H1 (cell line): Measurements from ENCODE around the gene RTTN. TPM values are rescaled to one million over a fixed set of nuclear protein-coding genes. Genes with fewer than 3 reads are reported as not detected.

ENCODE experiments used
- CTCF ChIA-PET: fragments of 300-600 bp; sonication (Branson Sonifier 250); formaldehyde crosslinking; loops from one replicate; lab custom pipeline; 2021; ENCODE audit not compliant: partially characterized antibody; lab: Charles Lee
- POLR2A ChIA-PET: fragments of 300-600 bp; sonication (Branson Sonifier 250); formaldehyde crosslinking; loops from one replicate; lab custom pipeline; 2021; ENCODE audit warnings: inconsistent platforms; ENCODE audit not compliant: partially characterized antibody; lab: Charles Lee
- DNase-seq, 2 experiments: peaks; one replicate each; pipeline versions ENCODE4 v3.0.0 to v3.0.0-alpha.2; 2010 to 2022; ENCODE audit warnings: low spot score in 2 of 2, low read depth in 1 of 2, mixed read lengths in 1 of 2
- FAIRE-seq: peaks from 2 replicates; lab custom pipeline; 2011; peaks lifted over from hg19 to GRCh38; lab: Jason Lieb, UNC
- H2AFZ ChIP-seq: 2 replicates; pipeline ENCODE4 v1.8.1; 2012; ENCODE audit warnings: low read length, inconsistent platforms
- H2AK5ac ChIP-seq: 2 replicates; pipeline ENCODE4 v1.6.1; 2013; ENCODE audit warnings: low read depth, low read length
- H2BK120ac ChIP-seq: replicated peaks from 2 replicates; pipeline ENCODE3; 2013; ENCODE audit warnings: low read depth, low read length, inconsistent platforms
- H2BK12ac ChIP-seq: 2 replicates; pipeline ENCODE4 v1.6.1; 2013; ENCODE audit warnings: low read depth, low read length
- H2BK15ac ChIP-seq: 2 replicates; pipeline ENCODE4 v1.6.1; 2013; ENCODE audit warnings: low read length
- H2BK20ac ChIP-seq: 2 replicates; pipeline ENCODE4 v1.6.1; 2013; ENCODE audit warnings: low read length
- H2BK5ac ChIP-seq: 2 replicates; pipeline ENCODE4 v1.6.1; 2013; ENCODE audit warnings: low read depth, low read length
- H3K14ac ChIP-seq: 2 replicates; pipeline ENCODE4 v1.6.1; 2013; ENCODE audit warnings: inconsistent platforms; ENCODE audit not compliant: insufficient read length
- H3K18ac ChIP-seq: 2 replicates; pipeline ENCODE4 v1.6.1; 2013; ENCODE audit warnings: low read length; ENCODE audit errors: extremely low read depth
- H3K23ac ChIP-seq: 2 replicates; pipeline ENCODE4 v1.6.1; 2013; ENCODE audit warnings: inconsistent platforms; ENCODE audit not compliant: insufficient read length
- H3K23me2 ChIP-seq: 2 replicates; pipeline ENCODE4 v1.6.1; 2013; ENCODE audit warnings: low read depth, low read length
- H3K27ac ChIP-seq: 2 replicates; pipeline ENCODE4 v1.6.1; 2011; ENCODE audit warnings: low read depth, low read length, inconsistent platforms
- H3K27me3 ChIP-seq, 4 experiments: replicated peaks in 1 of 4; 1 replicate in 1 of 4; 2 replicates in 3 of 4; pipeline versions ENCODE4 v1.6.1 to v1.8.1; 2011 to 2013; ENCODE audit warnings: low read length in 3 of 4, mild to moderate bottlenecking in 3 of 4, inconsistent platforms in 2 of 4, mixed read lengths in 2 of 4, moderate library complexity in 1 of 4; ENCODE audit not compliant: control insufficient read depth in 3 of 4, insufficient read depth in 3 of 4; ENCODE audit errors: extremely low read depth in 1 of 4
- H3K36me3 ChIP-seq, 4 experiments: 2 replicates each; pipeline versions ENCODE4 v1.6.1 to v1.8.1; 2011 to 2013; ENCODE audit warnings: mild to moderate bottlenecking in 4 of 4, low read length in 3 of 4, moderate library complexity in 2 of 4, control low read depth in 1 of 4, inconsistent platforms in 1 of 4; ENCODE audit not compliant: insufficient read depth in 4 of 4, control insufficient read depth in 2 of 4
- H3K4ac ChIP-seq: replicated peaks from 2 replicates; pipeline ENCODE3; 2013; ENCODE audit warnings: low read length, low read depth, mixed read lengths, inconsistent platforms; ENCODE audit not compliant: insufficient read length
- H3K4me1 ChIP-seq, 4 experiments: replicated peaks in 1 of 4; 1 replicate in 1 of 4; 2 replicates in 3 of 4; pipeline versions ENCODE4 v1.6.1 to v1.8.1; 2011 to 2013; ENCODE audit warnings: low read length in 3 of 4, inconsistent platforms in 2 of 4, mixed read lengths in 1 of 4; ENCODE audit not compliant: insufficient read depth in 4 of 4, control insufficient read depth in 3 of 4
- H3K4me2 ChIP-seq, 2 experiments: 2 replicates each; pipeline versions ENCODE4 v1.6.1 to v1.8.1; 2011 to 2013; ENCODE audit warnings: low read depth in 2 of 2, low read length in 2 of 2, control low read depth in 1 of 2, inconsistent platforms in 1 of 2, mild to moderate bottlenecking in 1 of 2; ENCODE audit not compliant: insufficient read depth in 1 of 2
- H3K4me3 ChIP-seq, 4 experiments: fragments of 200-600, 300-600 bp in 1 of 4; sonication (generic), shearing (Covaris generic), sonication (Bioruptor Twin) in 1 of 4; 2 replicates each; pipeline versions ENCODE4 v1.5.1 to v1.8.1; 2011 to 2016; ENCODE audit warnings: low read length in 4 of 4, low read depth in 3 of 4, control low read depth in 2 of 4, inconsistent platforms in 2 of 4, mild to moderate bottlenecking in 2 of 4, mixed read lengths in 1 of 4, moderate library complexity in 1 of 4; ENCODE audit not compliant: insufficient read depth in 2 of 4; ENCODE audit errors: extremely low read depth in 1 of 4
- H3K56ac ChIP-seq: replicated peaks from 2 replicates; pipeline ENCODE3; 2013; ENCODE audit warnings: low read depth, mild to moderate bottlenecking, mixed read lengths, low read length, inconsistent platforms; ENCODE audit not compliant: insufficient read length
- H3K79me1 ChIP-seq: 2 replicates; pipeline ENCODE4 v1.6.1; 2013; ENCODE audit warnings: low read depth, low read length, control low read depth
- H3K79me2 ChIP-seq, 2 experiments: 2 replicates each; pipeline versions ENCODE4 v1.6.1 to v1.8.1; 2012 to 2013; ENCODE audit warnings: low read length in 2 of 2, mild to moderate bottlenecking in 2 of 2, inconsistent platforms in 1 of 2; ENCODE audit not compliant: insufficient read depth in 2 of 2, control insufficient read depth in 1 of 2
- H3K9ac ChIP-seq, 4 experiments: replicated peaks in 1 of 4; 1 replicate in 1 of 4; 2 replicates in 3 of 4; pipeline versions ENCODE4 v1.6.1 to v1.8.1; 2011 to 2013; ENCODE audit warnings: low read depth in 3 of 4, low read length in 3 of 4, control low read depth in 2 of 4, mild to moderate bottlenecking in 2 of 4, moderate library complexity in 2 of 4, inconsistent platforms in 1 of 4; ENCODE audit errors: extremely low read depth in 1 of 4
- H3K9me3 ChIP-seq, 2 experiments: 2 replicates each; pipeline versions ENCODE4 v1.6.1 to v1.8.1; 2012 to 2013; ENCODE audit warnings: mild to moderate bottlenecking in 2 of 2, moderate library complexity in 2 of 2, control low read depth in 1 of 2, inconsistent platforms in 1 of 2, low read depth in 1 of 2, low read length in 1 of 2, mixed read lengths in 1 of 2; ENCODE audit not compliant: insufficient read depth in 2 of 2
- H4K20me1 ChIP-seq, 2 experiments: replicated peaks in 1 of 2; 2 replicates each; pipeline versions ENCODE3 to v1.8.1; 2011 to 2013; ENCODE audit warnings: inconsistent platforms in 2 of 2, low read length in 2 of 2, mild to moderate bottlenecking in 1 of 2; ENCODE audit not compliant: insufficient read depth in 2 of 2, control insufficient read depth in 1 of 2
- H4K5ac ChIP-seq: 2 replicates; pipeline ENCODE4 v1.6.1; 2013; ENCODE audit warnings: low read length, low read depth, mixed read lengths, inconsistent platforms; ENCODE audit not compliant: insufficient read length
- H4K8ac ChIP-seq: 2 replicates; pipeline ENCODE4 v1.8.0; 2013; ENCODE audit warnings: mild to moderate bottlenecking, moderate library complexity, low read length, inconsistent platforms; ENCODE audit not compliant: insufficient read depth; ENCODE audit errors: extremely low read depth
- H4K91ac ChIP-seq: replicated peaks from 2 replicates; pipeline ENCODE3; 2013; ENCODE audit warnings: low read length, mixed read lengths, inconsistent platforms; ENCODE audit not compliant: insufficient read length
- CBX5 ChIP-seq: fragments of 300-800, 300-1000 bp; sonication (generic); IDR thresholded peaks from 2 replicates; pipeline ENCODE4 v1.7.1; 2016; ENCODE audit warnings: antibody characterized with exemption, low read length, low read depth
- CBX8 ChIP-seq: fragments of 300-800, 300-1000 bp; sonication (generic); IDR thresholded peaks from 2 replicates; pipeline ENCODE4 v1.7.1; 2016; ENCODE audit warnings: low read depth, low read length, borderline replicate concordance
- CREB1 ChIP-seq: IDR thresholded peaks from 2 replicates; pipeline ENCODE4 v1.6.1; 2012; ENCODE audit warnings: inconsistent platforms
- EGR1 ChIP-seq: IDR thresholded peaks from 2 replicates; pipeline ENCODE4 v1.6.1; 2011; ENCODE audit warnings: low read depth, low read length, borderline replicate concordance
- EP300 ChIP-seq, 2 experiments: IDR thresholded peaks; 1 replicate in 1 of 2; 2 replicates in 1 of 2; pipeline ENCODE4 v1.6.1; 2011 to 2012; ENCODE audit warnings: low read depth in 2 of 2, low read length in 2 of 2, mild to moderate bottlenecking in 2 of 2, borderline replicate concordance in 1 of 2, inconsistent platforms in 1 of 2, moderate library complexity in 1 of 2
- GTF2F1 ChIP-seq: IDR thresholded peaks from 2 replicates; pipeline ENCODE4 v1.6.1; 2012; ENCODE audit warnings: low read depth, low read length, improper control_type of control experiment, borderline replicate concordance
- NRF1 ChIP-seq: IDR thresholded peaks from 2 replicates; pipeline ENCODE4 v1.6.1; 2011; ENCODE audit warnings: mild to moderate bottlenecking, low read depth, low read length, improper control_type of control experiment
- RNF2 ChIP-seq: fragments of 200-900, 300-1000 bp; sonication (generic); IDR thresholded peaks from 2 replicates; pipeline ENCODE4 v1.7.1; 2016; ENCODE audit warnings: borderline replicate concordance, low read depth, mild to moderate bottlenecking, antibody characterized with exemption, low read length; ENCODE audit not compliant: poor library complexity, severe bottlenecking; ENCODE audit errors: missing control alignments
- SIN3A ChIP-seq, 2 experiments: IDR thresholded peaks in 1 of 2; conservative IDR thresholded peaks in 1 of 2; 2 replicates each; pipeline ENCODE4 v1.6.1; 2011 to 2012; ENCODE audit warnings: low read length in 2 of 2, improper control_type of control experiment in 1 of 2, low read depth in 1 of 2, mild to moderate bottlenecking in 1 of 2
- WGBS, 2 experiments: shearing (Covaris generic) in 1 of 2; methylation state at CpG; one replicate each; pipeline versions ENCODE4 v1.1.6 to v1.1.7; 2013 to 2015; ENCODE audit warnings: low lambda C conversion rate in 2 of 2, mixed read lengths in 2 of 2, inconsistent platforms in 1 of 2, low coverage in 1 of 2, missing lambda C conversion rate in 1 of 2; ENCODE audit not compliant: insufficient replicate concordance in 2 of 2, insufficient coverage in 1 of 2, insufficient read length in 1 of 2; ENCODE audit errors: extremely low coverage in 1 of 2, missing lambda C conversion rate in 1 of 2; 5-methylcytosine and 5-hydroxymethylcytosine counted together
- polyA plus RNA-seq, 7 experiments: library from polyadenylated mRNA; depleted of rRNA in 3 of 7; stranded (reverse) in 5 of 7; unstranded in 2 of 7; fragments of >200 nt in 5 of 7; fragments of 200-250 nt in 2 of 7; gene quantifications; 1 replicate in 5 of 7; 2 replicates in 1 of 7; 4 replicates in 1 of 7; pipeline versions ENCODE4 v1.2.1 to v1.2.3, GENCODE V29; 2011 to 2013; ENCODE audit warnings: missing spikeins in 2 of 7, mixed read lengths in 2 of 7
- total RNA-seq: library from RNA; stranded (reverse); fragmentation: NEBNext Ultra II Directional; extraction: Animal tissue kit (Norgen Biotek cat#: 25700); gene quantifications from 2 replicates; pipeline ENCODE4 v1.2.1, GENCODE V29; 2021
- TF ChIP-seq, protein P1 (sequence below): IDR thresholded peaks from 2 replicates; pipeline ENCODE4 v1.6.1; 2012; ENCODE audit warnings: low read length, inconsistent platforms
- TF ChIP-seq, protein P2 (sequence below): IDR thresholded peaks from 2 replicates; pipeline ENCODE4 v1.6.1; 2011; ENCODE audit warnings: low read length, improper control_type of control experiment

The RTTN gene
- total and polyA plus RNA-seq, 2 of the 8 experiments (the other 6 are each of a cell fraction or from before 2014, with no cell fraction given): 9.1 to 21.4 TPM

- Histone ChIP-seq H3K23me2 (no peaks in the 10 kb centered on the region), H3K14ac (no peak overlapping the region), H3K9ac (no peak overlapping the region), H2BK12ac (no peak overlapping the region), H3K4me2 (no peak overlapping the region), H3K18ac (no peak overlapping the region), H4K8ac (no peak overlapping the region), H3K79me1 (no peaks in the 10 kb centered on the region), H3K79me2 (no peaks in the 10 kb centered on the region), H2BK15ac (no peak overlapping the region), H3K23ac (no peak overlapping the region), H4K91ac (no peak overlapping the region), H4K20me1 (peaks cover 0 to 1% of the 10 kb centered on the region in 2 experiments), H3K56ac (no peak overlapping the region), H2BK20ac (no peak overlapping the region), H3K36me3 (peaks cover 0 to under 1% (median 0%) of the 10 kb centered on the region in 4 experiments; a peak in 1 of 8 replicates), H3K4ac (no peak overlapping the region), H3K4me3 (no peak overlapping the region), H3K9me3 (no peaks in the 10 kb centered on the region), H2AK5ac (no peak overlapping the region), H2BK120ac (no peak overlapping the region), H3K4me1 (no peaks in the 10 kb centered on the region), H2AFZ (no peak overlapping the region), H3K27ac (no peak overlapping the region), H2BK5ac (no peak overlapping the region), H3K27me3 (no peaks in the 10 kb centered on the region), H4K5ac (no peak overlapping the region)
- CTCF ChIA-PET: no interaction called here
- FAIRE-seq (no peak), DNase-seq (no peak)
- WGBS, 2 experiments: 95% methylated on average over 1 of the region's 1 CpG; no CpG with 5 or more reads in 1 of the 2 experiments
- POLR2A ChIA-PET: no interaction called here
- TF ChIP-seq EGR1: no peak
- TF ChIP-seq GTF2F1: no peak
- TF ChIP-seq EP300 (IDR thresholded peaks at IDR 0.05; ENCODE audit: borderline replicate concordance in 1 of 2, low read depth in 2 of 2, low read length in 2 of 2): no peak
- no peak for TF ChIP-seq RNF2
- TF ChIP-seq, protein P1, sequence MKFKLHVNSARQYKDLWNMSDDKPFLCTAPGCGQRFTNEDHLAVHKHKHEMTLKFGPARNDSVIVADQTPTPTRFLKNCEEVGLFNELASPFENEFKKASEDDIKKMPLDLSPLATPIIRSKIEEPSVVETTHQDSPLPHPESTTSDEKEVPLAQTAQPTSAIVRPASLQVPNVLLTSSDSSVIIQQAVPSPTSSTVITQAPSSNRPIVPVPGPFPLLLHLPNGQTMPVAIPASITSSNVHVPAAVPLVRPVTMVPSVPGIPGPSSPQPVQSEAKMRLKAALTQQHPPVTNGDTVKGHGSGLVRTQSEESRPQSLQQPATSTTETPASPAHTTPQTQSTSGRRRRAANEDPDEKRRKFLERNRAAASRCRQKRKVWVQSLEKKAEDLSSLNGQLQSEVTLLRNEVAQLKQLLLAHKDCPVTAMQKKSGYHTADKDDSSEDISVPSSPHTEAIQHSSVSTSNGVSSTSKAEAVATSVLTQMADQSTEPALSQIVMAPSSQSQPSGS: no peak
- TF ChIP-seq CREB1: no peak
- no peak for TF ChIP-seq CBX5
- TF ChIP-seq NRF1: no peak
- TF ChIP-seq CBX8: no peak
- TF ChIP-seq, protein P2, sequence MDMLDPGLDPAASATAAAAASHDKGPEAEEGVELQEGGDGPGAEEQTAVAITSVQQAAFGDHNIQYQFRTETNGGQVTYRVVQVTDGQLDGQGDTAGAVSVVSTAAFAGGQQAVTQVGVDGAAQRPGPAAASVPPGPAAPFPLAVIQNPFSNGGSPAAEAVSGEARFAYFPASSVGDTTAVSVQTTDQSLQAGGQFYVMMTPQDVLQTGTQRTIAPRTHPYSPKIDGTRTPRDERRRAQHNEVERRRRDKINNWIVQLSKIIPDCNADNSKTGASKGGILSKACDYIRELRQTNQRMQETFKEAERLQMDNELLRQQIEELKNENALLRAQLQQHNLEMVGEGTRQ: no peak
- no peak for TF ChIP-seq SIN3A (conservative IDR thresholded peaks at IDR 0.05 in 1 of 2, IDR thresholded peaks at IDR 0.05 in 1 of 2; ENCODE audit: low read depth in 1 of 2, low read length in 2 of 2)
These were observed 176.3 kb downstream of the RTTN start for GRCh38 chr18:70029163-70029562.
